ENCODE data around the gene MIS12. TPM values are rescaled to one million over a fixed set of nuclear protein-coding genes. Genes with fewer than 3 reads are reported as not detected.

MIS12 gene
- total RNA-seq, 4 donors from 2014 or later, result 9.1 to 45.3 (median 19.3) TPM

DNA sequence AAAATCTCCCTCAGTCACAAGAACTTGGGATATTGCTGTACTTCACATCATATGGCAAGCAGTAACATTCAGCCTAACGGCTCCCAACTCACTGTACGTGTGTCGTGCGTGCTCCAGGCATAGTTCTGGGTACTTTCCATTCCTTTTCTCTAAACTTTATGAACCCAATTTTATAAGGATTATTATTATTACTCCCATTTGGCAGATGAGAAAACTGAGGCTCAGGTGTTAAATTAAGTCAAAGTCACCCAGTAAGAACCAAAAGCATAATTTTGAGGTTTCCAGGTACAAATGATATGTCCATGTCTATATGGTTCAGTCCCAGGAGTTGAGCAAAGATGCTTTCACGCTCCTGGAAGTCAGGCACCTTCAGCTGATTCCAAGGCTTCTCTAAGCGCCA, 42.6 kb upstream of the MIS12 start:
- H3K27ac ChIP-seq, result no peak overlapping the region
- in situ Hi-C loops (cut with MboI; ENCODE audit: low sequenced_read_pairs in 4 of 4), result loop anchor here in 1 of 4 donors (25.0 kb wide), 1 partner anchor 206 kb away; the partner anchor contains the start of gene SCIMP
- no peak for DNase-seq

GRCh38 chr17:5444209-5444608, 42.2 kb upstream of the MIS12 start:
- TF ChIP-seq, protein P1, sequence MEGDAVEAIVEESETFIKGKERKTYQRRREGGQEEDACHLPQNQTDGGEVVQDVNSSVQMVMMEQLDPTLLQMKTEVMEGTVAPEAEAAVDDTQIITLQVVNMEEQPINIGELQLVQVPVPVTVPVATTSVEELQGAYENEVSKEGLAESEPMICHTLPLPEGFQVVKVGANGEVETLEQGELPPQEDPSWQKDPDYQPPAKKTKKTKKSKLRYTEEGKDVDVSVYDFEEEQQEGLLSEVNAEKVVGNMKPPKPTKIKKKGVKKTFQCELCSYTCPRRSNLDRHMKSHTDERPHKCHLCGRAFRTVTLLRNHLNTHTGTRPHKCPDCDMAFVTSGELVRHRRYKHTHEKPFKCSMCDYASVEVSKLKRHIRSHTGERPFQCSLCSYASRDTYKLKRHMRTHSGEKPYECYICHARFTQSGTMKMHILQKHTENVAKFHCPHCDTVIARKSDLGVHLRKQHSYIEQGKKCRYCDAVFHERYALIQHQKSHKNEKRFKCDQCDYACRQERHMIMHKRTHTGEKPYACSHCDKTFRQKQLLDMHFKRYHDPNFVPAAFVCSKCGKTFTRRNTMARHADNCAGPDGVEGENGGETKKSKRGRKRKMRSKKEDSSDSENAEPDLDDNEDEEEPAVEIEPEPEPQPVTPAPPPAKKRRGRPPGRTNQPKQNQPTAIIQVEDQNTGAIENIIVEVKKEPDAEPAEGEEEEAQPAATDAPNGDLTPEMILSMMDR (IDR thresholded peaks at IDR 0.05 in 4 of 5, conservative IDR thresholded peaks at IDR 0.05 in 1 of 5), result no peak
- H3K4me3 ChIP-seq, result no peak overlapping the region
- intact Hi-C loops (cut with DNase I; ENCODE audit: low total_unique reads) (no loop called here), in situ Hi-C loops (cut with MboI; ENCODE audit: low sequenced_read_pairs in 4 of 4) (loop anchor here in 1 of 4 donors (25.0 kb wide), 1 partner anchor 207 kb away; the partner anchor contains the start of gene SCIMP)
- H3K9me3 ChIP-seq, result no peaks in the 10 kb centered on the region
- DNase-seq, result no peak
- H3K27me3 ChIP-seq, result no peaks in the 10 kb centered on the region
- H3K36me3 ChIP-seq, result peaks cover 0 to 53% of the 10 kb centered on the region in 2 donors
- H3K27ac ChIP-seq, result no peak overlapping the region
- peaks cover 0 to 5% of the 10 kb centered on the region in 2 donors for H3K4me1 ChIP-seq
- ATAC-seq, result no peak

More for the DNA sequence above, 42.6 kb upstream of the MIS12 start:
- no peak for ATAC-seq
- Histone ChIP-seq H3K4me1 (peaks cover 0 to 6% of the 10 kb centered on the region in 2 donors), H3K9me3 (no peaks in the 10 kb centered on the region), H3K36me3 (peaks cover 0 to 49% of the 10 kb centered on the region in 2 donors), H3K27me3 (no peaks in the 10 kb centered on the region), H3K4me3 (no peak overlapping the region)
- intact Hi-C loops (cut with DNase I; ENCODE audit: low total_unique reads), result no loop called here
- TF ChIP-seq POLR2A (IDR thresholded peaks at IDR 0.05), result no peak
- TF ChIP-seq, protein P1 (IDR thresholded peaks at IDR 0.05 in 4 of 5, conservative IDR thresholded peaks at IDR 0.05 in 1 of 5), result no peak

DNA sequence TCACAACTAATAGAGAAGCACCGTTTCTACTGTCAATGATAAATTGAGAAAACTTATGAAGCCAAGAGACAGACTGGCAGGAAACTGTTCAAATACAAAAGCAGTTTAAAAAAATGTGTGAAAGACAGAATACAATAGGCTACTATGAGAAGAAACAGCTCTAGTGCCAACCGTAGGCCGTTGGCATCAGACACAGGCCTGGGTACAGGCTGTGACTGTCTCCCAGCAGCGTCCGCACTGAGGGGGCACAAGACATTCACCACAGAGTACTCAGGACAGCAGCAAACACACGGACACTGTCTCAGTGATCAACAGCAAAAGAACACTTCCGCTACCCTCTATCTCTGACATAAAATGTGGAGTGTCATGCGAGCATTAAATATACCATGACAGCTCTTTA, 39.6 kb upstream of the MIS12 start:
- no peak for TF ChIP-seq POLR2A (IDR thresholded peaks at IDR 0.05)
- TF ChIP-seq, protein P1 (IDR thresholded peaks at IDR 0.05 in 4 of 5, conservative IDR thresholded peaks at IDR 0.05 in 1 of 5), result no peak
- no peak for ATAC-seq
- in situ Hi-C loops (cut with MboI; ENCODE audit: low sequenced_read_pairs in 4 of 4) (loop anchor here in 1 of 4 donors (25.0 kb wide), 1 partner anchor 209 kb away; the partner anchor contains the start of gene SCIMP), intact Hi-C loops (cut with DNase I; ENCODE audit: low total_unique reads) (no loop called here)
- H3K9me3 ChIP-seq, result no peaks in the 10 kb centered on the region
- no peak overlapping the region for H3K4me3 ChIP-seq
- H3K27ac ChIP-seq, result no peak overlapping the region
- no peaks in the 10 kb centered on the region for H3K4me1 ChIP-seq
- H3K27me3 ChIP-seq, result no peaks in the 10 kb centered on the region
- no peak for DNase-seq
- H3K36me3 ChIP-seq, result peaks cover 0 to 79% of the 10 kb centered on the region in 2 donors

- Histone ChIP-seq H3K36me3 (peaks cover 0 to 14% of the 10 kb centered on the region in 2 donors), H3K4me3 (no peak overlapping the region), H3K4me1 (peaks cover 21 to 23% of the 10 kb centered on the region in 2 donors), H3K27ac (no peak overlapping the region), H3K9me3 (no peaks in the 10 kb centered on the region), H3K27me3 (no peaks in the 10 kb centered on the region)
- TF ChIP-seq POLR2A (IDR thresholded peaks at IDR 0.05), result no peak
- TF ChIP-seq, protein P1 (IDR thresholded peaks at IDR 0.05 in 4 of 5, conservative IDR thresholded peaks at IDR 0.05 in 1 of 5), result no peak
- intact Hi-C loops (cut with DNase I; ENCODE audit: low total_unique reads) (no loop called here), in situ Hi-C loops (cut with MboI; ENCODE audit: low sequenced_read_pairs in 4 of 4) (no loop called here)
- ATAC-seq, result no peak
- no peak for DNase-seq
Measured at GRCh38 chr17:5464717-5465507, 21.5 kb upstream of the MIS12 start.
